HL-60 (cell line): ENCODE measurements around the gene HNRNPH2.

Source experiments
- DNase-seq, 2 experiments: peaks; one replicate each; pipeline ENCODE4 v3.0.0-alpha.2; 2010 to 2020; ENCODE audit warnings: low read depth in 1 of 2, low spot score in 1 of 2
- H3K27ac ChIP-seq: fragments of 250-450 bp; sonication (Bioruptor Pico); replicated peaks from 2 replicates; pipeline ENCODE4 v1.5.1; 2020; ENCODE audit warnings: mild to moderate bottlenecking, moderate library complexity
- H3K27me3 ChIP-seq: fragments of 250-450 bp; sonication (Bioruptor Pico); 2 replicates; pipeline ENCODE4 v1.5.1; 2021; ENCODE audit warnings: mild to moderate bottlenecking, moderate library complexity; ENCODE audit not compliant: insufficient read depth, poor library complexity, severe bottlenecking
- H3K4me3 ChIP-seq: replicated peaks from 2 replicates; pipeline ENCODE4 v1.5.1; 2011; ENCODE audit warnings: mild to moderate bottlenecking, control low read depth, low read length; ENCODE audit not compliant: insufficient read depth
- GABPA ChIP-seq: IDR thresholded peaks from 2 replicates; pipeline ENCODE4 v1.6.1; 2012; ENCODE audit warnings: low read depth
- POLR2AphosphoS5 ChIP-seq: IDR thresholded peaks from 2 replicates; pipeline ENCODE4 v1.6.1; 2012; ENCODE audit warnings: low read depth
- REST ChIP-seq: IDR thresholded peaks from 2 replicates; pipeline ENCODE4 v1.6.1; 2012; ENCODE audit warnings: low read depth; ENCODE audit not compliant: insufficient replicate concordance
- SPI1 ChIP-seq: IDR thresholded peaks from 2 replicates; pipeline ENCODE4 v1.6.1; 2012; ENCODE audit warnings: low read depth, mild to moderate bottlenecking, borderline replicate concordance
- TF ChIP-seq, protein P1 (sequence below): IDR thresholded peaks from one replicate; pipeline ENCODE4 v1.5.1; 2011; ENCODE audit warnings: low read length, control low read depth, inconsistent platforms; ENCODE audit not compliant: insufficient read depth

HNRNPH2 gene

DNA sequence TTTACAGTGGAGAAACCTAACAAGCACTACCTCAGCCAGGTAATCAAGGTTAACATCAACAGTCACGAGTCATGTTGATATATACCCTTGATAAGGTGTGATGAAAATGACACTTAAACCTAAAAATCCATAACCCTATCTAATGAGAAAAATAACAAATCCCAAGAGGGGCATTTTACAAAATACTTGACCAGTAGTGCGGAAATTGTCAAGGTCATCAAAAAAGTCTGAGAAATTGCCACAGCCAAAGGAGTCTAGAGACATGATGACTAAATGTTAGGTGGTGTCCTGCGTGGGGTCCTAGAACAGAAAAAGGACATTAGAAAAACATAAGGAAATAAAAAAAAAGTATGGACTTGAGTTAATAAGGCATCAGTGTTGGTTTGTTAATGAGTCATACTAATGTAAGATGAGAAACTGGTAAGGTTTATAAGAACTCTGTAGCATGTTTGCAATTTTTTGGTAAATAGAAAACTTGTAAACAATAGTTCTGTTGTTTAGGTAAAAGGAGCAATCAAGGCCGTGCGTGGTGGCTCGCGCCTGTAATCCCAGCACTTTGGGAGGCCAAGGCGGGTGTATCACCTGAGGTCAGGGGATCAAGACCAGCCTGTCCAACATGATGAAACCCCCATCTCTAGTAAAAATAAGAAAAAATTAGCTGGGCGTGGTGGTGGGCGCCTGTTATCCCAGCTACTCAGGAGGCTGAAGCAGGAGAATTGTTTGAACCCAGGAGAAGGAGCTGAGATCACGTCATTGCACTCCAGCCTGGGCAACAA, 14.3 kb upstream of the HNRNPH2 start:
- no peaks in the 10 kb centered on the region for H3K27me3 ChIP-seq
- no peak overlapping the region for H3K4me3 ChIP-seq
- DNase-seq, result no peak
- H3K27ac ChIP-seq, result peak overlapping the region; percentile 35
- TF ChIP-seq GABPA (no peak), POLR2AphosphoS5 (peak; percentile 28; the same call in 1 of the 2 replicates), REST (no peak)
- TF ChIP-seq, protein P1, sequence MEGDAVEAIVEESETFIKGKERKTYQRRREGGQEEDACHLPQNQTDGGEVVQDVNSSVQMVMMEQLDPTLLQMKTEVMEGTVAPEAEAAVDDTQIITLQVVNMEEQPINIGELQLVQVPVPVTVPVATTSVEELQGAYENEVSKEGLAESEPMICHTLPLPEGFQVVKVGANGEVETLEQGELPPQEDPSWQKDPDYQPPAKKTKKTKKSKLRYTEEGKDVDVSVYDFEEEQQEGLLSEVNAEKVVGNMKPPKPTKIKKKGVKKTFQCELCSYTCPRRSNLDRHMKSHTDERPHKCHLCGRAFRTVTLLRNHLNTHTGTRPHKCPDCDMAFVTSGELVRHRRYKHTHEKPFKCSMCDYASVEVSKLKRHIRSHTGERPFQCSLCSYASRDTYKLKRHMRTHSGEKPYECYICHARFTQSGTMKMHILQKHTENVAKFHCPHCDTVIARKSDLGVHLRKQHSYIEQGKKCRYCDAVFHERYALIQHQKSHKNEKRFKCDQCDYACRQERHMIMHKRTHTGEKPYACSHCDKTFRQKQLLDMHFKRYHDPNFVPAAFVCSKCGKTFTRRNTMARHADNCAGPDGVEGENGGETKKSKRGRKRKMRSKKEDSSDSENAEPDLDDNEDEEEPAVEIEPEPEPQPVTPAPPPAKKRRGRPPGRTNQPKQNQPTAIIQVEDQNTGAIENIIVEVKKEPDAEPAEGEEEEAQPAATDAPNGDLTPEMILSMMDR, result no peak

DNA sequence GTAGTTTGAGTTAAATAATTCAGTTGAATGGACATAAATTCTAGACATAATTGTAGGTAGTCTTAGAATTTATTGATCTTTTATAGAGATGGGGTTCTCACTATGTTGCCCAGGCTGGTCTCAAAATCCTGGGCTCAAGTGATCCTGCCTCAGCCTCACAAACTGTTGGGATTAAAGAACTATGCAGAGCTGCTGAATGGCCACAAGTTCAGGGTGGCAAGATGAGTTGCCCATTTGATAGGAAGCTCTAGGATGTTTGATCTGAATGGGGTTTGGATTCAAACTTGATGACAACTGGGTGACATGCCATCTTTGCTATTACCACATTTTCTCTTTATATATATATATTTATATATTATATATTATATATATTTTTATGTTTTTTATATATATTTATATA, 13.7 kb upstream of the HNRNPH2 start:
- no peaks in the 10 kb centered on the region for H3K27me3 ChIP-seq
- TF ChIP-seq REST (no peak), SPI1 (no peak), POLR2AphosphoS5 (peak; percentile 8; the same call in 1 of the 2 replicates), GABPA (no peak)
- TF ChIP-seq, protein P1, result no peak
- no peak overlapping the region for H3K4me3 ChIP-seq
- H3K27ac ChIP-seq, result no peak overlapping the region; the same call in 1 of the 2 replicates
- no peak for DNase-seq

GRCh38 chrX:101395789-101396188, 12.2 kb upstream of the HNRNPH2 start:
- no peaks in the 10 kb centered on the region for H3K27me3 ChIP-seq
- peak; percentile 33 to 59 for DNase-seq
- no peak overlapping the region for H3K4me3 ChIP-seq
- TF ChIP-seq, protein P1, result no peak
- no peak for TF ChIP-seq GABPA
- H3K27ac ChIP-seq, result peak overlapping the region; percentile 58

GRCh38 chrX:101397779-101398178, 10.2 kb upstream of the HNRNPH2 start:
- no peak for DNase-seq
- Histone ChIP-seq H3K27me3 (no peaks in the 10 kb centered on the region), H3K27ac (no peak overlapping the region), H3K4me3 (no peak overlapping the region)
- no peak for TF ChIP-seq GABPA
- no peak for TF ChIP-seq REST
- no peak for TF ChIP-seq SPI1
- TF ChIP-seq, protein P1, result no peak
- no peak for TF ChIP-seq POLR2AphosphoS5
